Gastrocnemius medialis (tissue), 4 donors: Measurements from ENCODE around the gene TANGO2. TPM values are rescaled to one million over a fixed set of nuclear protein-coding genes. Genes with fewer than 3 reads are reported as not detected.

ENCODE experiments used
- ATAC-seq, 2 donors: fragments of 150-250 bp; one replicate each; pipeline ENCODE4 v1.9.1; 2016
- DNase-seq, 2 donors: peaks; one replicate each; pipeline ENCODE4 v3.0.0-alpha.2; 2019
- H3K27ac ChIP-seq, 4 donors: fragments of 200-600 bp; sonication (generic); 1 replicate in 1 of 4; 2 replicates in 3 of 4; pipeline ENCODE4 v1.5.1; 2016 to 2018; ENCODE audit warnings: mild to moderate bottlenecking in 2 of 4, moderate library complexity in 1 of 4
- H3K27me3 ChIP-seq, 3 donors: fragments of 200-600 bp; sonication (generic) in 2 of 3; 1 replicate in 1 of 3; 2 replicates in 2 of 3; pipeline versions ENCODE4 v1.5.1 to v1.6.0; 2016 to 2019; ENCODE audit warnings: mild to moderate bottlenecking in 1 of 3, moderate library complexity in 1 of 3
- H3K36me3 ChIP-seq, 2 donors: fragments of 200-600 bp; sonication (generic) in 1 of 2; one replicate each; pipeline ENCODE4 v1.5.1; 2017 to 2018
- H3K4me1 ChIP-seq, 2 donors: fragments of 200-600 bp; sonication (generic) in 1 of 2; one replicate each; pipeline ENCODE4 v1.5.1; 2016 to 2017; ENCODE audit warnings: mild to moderate bottlenecking in 2 of 2
- H3K4me3 ChIP-seq, 4 donors: fragments of 200-600 bp; sonication (generic) in 3 of 4; 1 replicate in 1 of 4; 2 replicates in 3 of 4; pipeline ENCODE4 v1.5.1; 2016 to 2019; ENCODE audit warnings: mild to moderate bottlenecking in 2 of 4
- H3K9me3 ChIP-seq, 3 donors: fragments of 200-600 bp; sonication (generic) in 2 of 3; 1 replicate in 1 of 3; 2 replicates in 2 of 3; pipeline ENCODE4 v1.5.1; 2016 to 2019
- CTCF ChIP-seq, 5 experiments: fragments of 450-650 bp in 3 of 5; fragments of 200-600 bp in 2 of 5; sonication (generic) in 2 of 5; IDR thresholded peaks in 4 of 5; conservative IDR thresholded peaks in 1 of 5; 1 replicate in 4 of 5; 2 replicates in 1 of 5; pipeline ENCODE4 v1.5.1; 2016 to 2019; ENCODE audit warnings: antibody characterized with exemption in 5 of 5, mild to moderate bottlenecking in 3 of 5, moderate library complexity in 3 of 5
- POLR2A ChIP-seq, 2 donors: fragments of 450-650 bp; IDR thresholded peaks; one replicate each; pipeline ENCODE4 v1.6.1; 2017; ENCODE audit warnings: antibody characterized with exemption in 2 of 2, mild to moderate bottlenecking in 2 of 2, moderate library complexity in 2 of 2
- in situ Hi-C, 4 donors: fragments of 200-750 bp; cut with MboI; loops; one replicate each; pipeline versions ENCODE4 v1.15.0 to v1.8.0; 2017; ENCODE audit warnings: low sequenced_read_pairs in 4 of 4
- intact Hi-C: fragments of 100-400 bp; cut with DNase I; formaldehyde crosslinking; loops from one replicate; pipeline ENCODE4 v1.15.1; 2023; ENCODE audit warnings: low total_unique reads
- total RNA-seq, 4 donors: library from RNA; depleted of rRNA; stranded (reverse); fragments of >200 nt; gene quantifications; one replicate each; pipeline versions ENCODE4 v1.1.0 to v1.2.3, GENCODE V29; 2016

Gene TANGO2
- total RNA-seq, 4 donors from 2014 or later, result 43.0 to 115 (median 52.5) TPM

GRCh38 chr22:19988965-19989724 lies 31.8 kb upstream of the TANGO2 start:
- Histone ChIP-seq H3K27me3 (no peaks in the 10 kb centered on the region), H3K4me3 (no peak overlapping the region), H3K4me1 (peaks cover 24 to 31% of the 10 kb centered on the region in 2 donors), H3K27ac (peak overlapping the region in 1 of 4 donors; percentile 18), H3K9me3 (no peaks in the 10 kb centered on the region), H3K36me3 (no peaks in the 10 kb centered on the region)
- ATAC-seq (no peak), DNase-seq (no peak)
- intact Hi-C loops (no loop called here), in situ Hi-C loops (no loop called here)
- TF ChIP-seq POLR2A (IDR thresholded peaks at IDR 0.05) (no peak), CTCF (IDR thresholded peaks at IDR 0.05 in 4 of 5, conservative IDR thresholded peaks at IDR 0.05 in 1 of 5) (no peak)

GRCh38 chr22:19989725-19990067 lies 31.2 kb upstream of the TANGO2 start:
- intact Hi-C loops, result no loop called here
- Histone ChIP-seq H3K36me3 (no peaks in the 10 kb centered on the region), H3K27ac (peak overlapping the region in 1 of 4 donors; percentile 18), H3K27me3 (no peaks in the 10 kb centered on the region), H3K4me3 (no peak overlapping the region), H3K4me1 (peaks cover 18 to 27% of the 10 kb centered on the region in 2 donors), H3K9me3 (no peaks in the 10 kb centered on the region)
- DNase-seq (no peak), ATAC-seq (no peak)
- in situ Hi-C loops, result no loop called here
- no peak for TF ChIP-seq POLR2A (IDR thresholded peaks at IDR 0.05)
- TF ChIP-seq CTCF (IDR thresholded peaks at IDR 0.05 in 4 of 5, conservative IDR thresholded peaks at IDR 0.05 in 1 of 5), result no peak

- TF ChIP-seq CTCF (IDR thresholded peaks at IDR 0.05 in 4 of 5, conservative IDR thresholded peaks at IDR 0.05 in 1 of 5) (no peak), POLR2A (IDR thresholded peaks at IDR 0.05) (no peak)
- Histone ChIP-seq H3K27ac (no peak overlapping the region), H3K36me3 (no peaks in the 10 kb centered on the region), H3K27me3 (no peaks in the 10 kb centered on the region), H3K9me3 (no peaks in the 10 kb centered on the region), H3K4me1 (peaks cover 13 to 22% of the 10 kb centered on the region in 2 donors), H3K4me3 (no peak overlapping the region)
- in situ Hi-C loops (no loop called here), intact Hi-C loops (no loop called here)
- DNase-seq, result no peak
- no peak for ATAC-seq
Measured at GRCh38 chr22:19990188-19990587, 30.7 kb upstream of the TANGO2 start.

GRCh38 chr22:19990609-19991394 lies 30.1 kb upstream of the TANGO2 start:
- no peaks in the 10 kb centered on the region for H3K9me3 ChIP-seq
- ATAC-seq (no peak), DNase-seq (no peak)
- intact Hi-C loops, result no loop called here
- peaks cover 7 to 21% of the 10 kb centered on the region in 2 donors for H3K4me1 ChIP-seq
- TF ChIP-seq POLR2A (IDR thresholded peaks at IDR 0.05) (no peak), CTCF (IDR thresholded peaks at IDR 0.05 in 4 of 5, conservative IDR thresholded peaks at IDR 0.05 in 1 of 5) (no peak)
- H3K36me3 ChIP-seq, result no peaks in the 10 kb centered on the region
- H3K27me3 ChIP-seq, result no peaks in the 10 kb centered on the region
- H3K27ac ChIP-seq, result no peak overlapping the region
- no peak overlapping the region for H3K4me3 ChIP-seq
- in situ Hi-C loops, result no loop called here
